MM.1S (cell line): Measurements from ENCODE around the gene SCNN1B.

Experiments
- CTCF ChIP-seq: fragments of 300-600 bp; sonication (generic); IDR thresholded peaks from 2 replicates; pipeline ENCODE4 v1.5.1; 2016; ENCODE audit warnings: antibody characterized with exemption, low read length, mixed read lengths
- EZH2 ChIP-seq: fragments of 300-600 bp; sonication (generic); optimal IDR thresholded peaks from 2 replicates; pipeline ENCODE3; 2017; ENCODE audit warnings: low read depth, mild to moderate bottlenecking, antibody characterized with exemption, low read length, mixed read lengths
- EZH2phosphoT487 ChIP-seq: fragments of 300-600 bp; sonication (generic); IDR thresholded peaks from 2 replicates; pipeline ENCODE4 v1.6.1; 2018; ENCODE audit warnings: antibody characterized with exemption, low read length

GRCh38 chr16:23318639-23319038 lies 16.5 kb downstream of the SCNN1B start:
- no peak for TF ChIP-seq CTCF
- no peak for TF ChIP-seq EZH2
- TF ChIP-seq EZH2phosphoT487: no peak
